ENCODE results near the gene PC. TPM values are rescaled to one million over a fixed set of nuclear protein-coding genes. Genes with fewer than 3 reads are reported as not detected.
A peak's percentile ranks its signal among the peaks of the same experiment; 100 is the strongest.

PC gene
- polyA plus RNA-seq, 1 of the 3 experiments (the other 2 are of a cell fraction), result 9.7 TPM

DNA sequence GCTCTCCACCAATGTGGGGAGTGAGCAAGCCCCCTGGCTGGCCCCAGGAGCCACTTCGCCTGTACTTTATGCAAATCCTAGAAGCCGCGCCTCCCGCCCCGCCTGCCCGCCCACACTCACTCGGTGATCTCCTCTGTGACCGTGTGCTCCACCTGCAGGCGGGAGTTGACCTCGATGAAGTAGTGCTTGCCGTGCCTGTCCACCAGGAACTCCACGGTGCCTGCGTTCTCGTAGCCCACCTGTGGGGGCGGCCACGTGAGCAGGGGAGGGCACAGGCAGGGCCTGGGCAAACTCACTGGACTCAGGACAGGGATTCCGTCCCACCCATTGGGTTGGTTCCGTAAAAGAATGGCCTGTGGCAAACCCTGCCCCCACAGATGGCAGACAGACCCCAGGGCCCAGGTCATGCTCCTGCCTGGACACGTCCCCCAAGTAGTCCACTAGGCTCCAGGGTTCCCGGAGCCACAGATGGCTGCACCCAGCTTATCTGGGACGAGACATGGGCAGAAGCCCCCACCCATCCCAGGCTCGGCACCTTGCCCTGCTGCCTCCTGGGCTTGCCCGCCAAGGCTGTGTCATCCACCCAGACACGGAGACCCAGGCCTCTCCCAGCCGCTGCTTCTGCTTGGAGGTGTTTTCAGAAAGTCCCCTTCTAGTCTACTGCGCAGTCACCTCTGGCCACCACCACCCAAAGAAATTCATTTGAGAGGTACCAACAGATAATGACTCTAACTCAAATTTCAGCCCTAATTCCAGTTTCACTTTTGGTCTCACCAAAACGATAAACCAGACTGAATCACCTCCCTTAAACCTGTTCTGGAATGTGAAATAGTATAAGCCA lies 89.2 kb downstream of the PC start:
- WGBS (ENCODE audit: low lambda C conversion rate), result 82% methylated on average over 11 of the region's 27 CpGs
- H2AFZ ChIP-seq (ENCODE audit: low read depth), result no peak overlapping the region
- no peaks in the 10 kb centered on the region for H3K79me2 ChIP-seq (ENCODE audit: insufficient read depth)
- no peak overlapping the region for H3K27ac ChIP-seq (ENCODE audit: low read depth in 2 of 2, low read length in 1 of 2)
- no peaks in the 10 kb centered on the region for H3K27me3 ChIP-seq (ENCODE audit: insufficient read depth)
- no peak overlapping the region for H3K4me2 ChIP-seq
- H4K20me1 ChIP-seq (ENCODE audit: insufficient read depth), result no peaks in the 10 kb centered on the region
- H3K9me3 ChIP-seq, result no peaks in the 10 kb centered on the region
- H3F3A ChIP-seq (replicated peaks; ENCODE audit: insufficient read depth), result no peaks in the 10 kb centered on the region
- H3K4me1 ChIP-seq (ENCODE audit: control insufficient read depth in 1 of 2, insufficient read depth in 2 of 2, low read depth in 1 of 2, low read length in 1 of 2), result no peaks in the 10 kb centered on the region
- no peaks in the 10 kb centered on the region for H3K36me3 ChIP-seq (replicated peaks in 1 of 2; ENCODE audit: control insufficient read depth in 1 of 2, insufficient read depth in 2 of 2, low read length in 1 of 2)
- peak; percentile 71 for DNase-seq
- POLR2A ChIA-PET, result no interaction called here
- no peaks in the 10 kb centered on the region for H3K9me2 ChIP-seq
- no peak overlapping the region for H3K4me3 ChIP-seq (ENCODE audit: low read depth in 2 of 2, low read length in 1 of 2)
- TF ChIP-seq, protein P1, sequence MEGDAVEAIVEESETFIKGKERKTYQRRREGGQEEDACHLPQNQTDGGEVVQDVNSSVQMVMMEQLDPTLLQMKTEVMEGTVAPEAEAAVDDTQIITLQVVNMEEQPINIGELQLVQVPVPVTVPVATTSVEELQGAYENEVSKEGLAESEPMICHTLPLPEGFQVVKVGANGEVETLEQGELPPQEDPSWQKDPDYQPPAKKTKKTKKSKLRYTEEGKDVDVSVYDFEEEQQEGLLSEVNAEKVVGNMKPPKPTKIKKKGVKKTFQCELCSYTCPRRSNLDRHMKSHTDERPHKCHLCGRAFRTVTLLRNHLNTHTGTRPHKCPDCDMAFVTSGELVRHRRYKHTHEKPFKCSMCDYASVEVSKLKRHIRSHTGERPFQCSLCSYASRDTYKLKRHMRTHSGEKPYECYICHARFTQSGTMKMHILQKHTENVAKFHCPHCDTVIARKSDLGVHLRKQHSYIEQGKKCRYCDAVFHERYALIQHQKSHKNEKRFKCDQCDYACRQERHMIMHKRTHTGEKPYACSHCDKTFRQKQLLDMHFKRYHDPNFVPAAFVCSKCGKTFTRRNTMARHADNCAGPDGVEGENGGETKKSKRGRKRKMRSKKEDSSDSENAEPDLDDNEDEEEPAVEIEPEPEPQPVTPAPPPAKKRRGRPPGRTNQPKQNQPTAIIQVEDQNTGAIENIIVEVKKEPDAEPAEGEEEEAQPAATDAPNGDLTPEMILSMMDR (IDR thresholded peaks at IDR 0.05), result 0 out of 2 replicates have a peak, but pooled peaks have one; percentile 12
- TF ChIP-seq, protein P2, sequence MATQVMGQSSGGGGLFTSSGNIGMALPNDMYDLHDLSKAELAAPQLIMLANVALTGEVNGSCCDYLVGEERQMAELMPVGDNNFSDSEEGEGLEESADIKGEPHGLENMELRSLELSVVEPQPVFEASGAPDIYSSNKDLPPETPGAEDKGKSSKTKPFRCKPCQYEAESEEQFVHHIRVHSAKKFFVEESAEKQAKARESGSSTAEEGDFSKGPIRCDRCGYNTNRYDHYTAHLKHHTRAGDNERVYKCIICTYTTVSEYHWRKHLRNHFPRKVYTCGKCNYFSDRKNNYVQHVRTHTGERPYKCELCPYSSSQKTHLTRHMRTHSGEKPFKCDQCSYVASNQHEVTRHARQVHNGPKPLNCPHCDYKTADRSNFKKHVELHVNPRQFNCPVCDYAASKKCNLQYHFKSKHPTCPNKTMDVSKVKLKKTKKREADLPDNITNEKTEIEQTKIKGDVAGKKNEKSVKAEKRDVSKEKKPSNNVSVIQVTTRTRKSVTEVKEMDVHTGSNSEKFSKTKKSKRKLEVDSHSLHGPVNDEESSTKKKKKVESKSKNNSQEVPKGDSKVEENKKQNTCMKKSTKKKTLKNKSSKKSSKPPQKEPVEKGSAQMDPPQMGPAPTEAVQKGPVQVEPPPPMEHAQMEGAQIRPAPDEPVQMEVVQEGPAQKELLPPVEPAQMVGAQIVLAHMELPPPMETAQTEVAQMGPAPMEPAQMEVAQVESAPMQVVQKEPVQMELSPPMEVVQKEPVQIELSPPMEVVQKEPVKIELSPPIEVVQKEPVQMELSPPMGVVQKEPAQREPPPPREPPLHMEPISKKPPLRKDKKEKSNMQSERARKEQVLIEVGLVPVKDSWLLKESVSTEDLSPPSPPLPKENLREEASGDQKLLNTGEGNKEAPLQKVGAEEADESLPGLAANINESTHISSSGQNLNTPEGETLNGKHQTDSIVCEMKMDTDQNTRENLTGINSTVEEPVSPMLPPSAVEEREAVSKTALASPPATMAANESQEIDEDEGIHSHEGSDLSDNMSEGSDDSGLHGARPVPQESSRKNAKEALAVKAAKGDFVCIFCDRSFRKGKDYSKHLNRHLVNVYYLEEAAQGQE (IDR thresholded peaks at IDR 0.05; ENCODE audit: low read depth, low read length), result no peak
- CTCF ChIA-PET, result interaction anchor here (1.2 kb wide), 1 partner anchor 10 kb away, joined by 3 read pairs; no protein-coding TSS in a partner anchor
- no peak overlapping the region for H3K9ac ChIP-seq

DNA sequence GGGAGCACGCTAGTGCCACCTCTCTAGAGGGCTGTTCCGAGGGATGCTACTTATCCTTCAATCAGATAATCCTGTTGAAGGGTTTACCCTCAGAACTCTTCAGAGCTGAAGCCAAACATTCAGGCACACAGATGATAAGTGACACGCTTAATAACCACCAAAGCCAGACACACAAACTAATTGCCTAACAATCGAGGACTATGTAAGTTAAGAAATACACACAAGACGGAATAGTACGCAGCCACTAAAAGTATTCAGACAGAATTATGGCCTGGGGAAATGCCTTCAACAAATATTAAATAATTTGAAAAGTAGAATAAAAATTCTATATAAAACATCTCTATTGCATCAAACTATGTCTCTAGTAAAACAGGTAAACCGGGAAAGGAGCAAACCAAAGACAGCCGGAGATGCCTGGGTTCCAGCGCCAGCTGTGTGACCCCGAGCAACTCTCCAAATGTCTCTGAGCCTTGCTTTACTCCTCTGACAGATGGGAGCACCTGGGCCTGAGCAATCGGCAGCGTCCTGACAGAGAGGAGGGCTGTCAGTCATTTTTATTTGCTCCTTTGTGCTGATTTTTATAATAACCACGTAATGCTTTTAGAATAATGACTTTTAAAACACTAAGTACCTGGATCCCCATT lies 90.0 kb downstream of the PC start:
- Histone ChIP-seq H3K4me2 (no peak overlapping the region), H3K9ac (no peak overlapping the region), H3K27ac (ENCODE audit: low read depth in 2 of 2, low read length in 1 of 2) (no peak overlapping the region), H3K36me3 (replicated peaks in 1 of 2; ENCODE audit: control insufficient read depth in 1 of 2, insufficient read depth in 2 of 2, low read length in 1 of 2) (no peaks in the 10 kb centered on the region), H3K27me3 (ENCODE audit: insufficient read depth) (no peaks in the 10 kb centered on the region), H3K9me2 (no peaks in the 10 kb centered on the region), H4K20me1 (ENCODE audit: insufficient read depth) (no peaks in the 10 kb centered on the region), H3K4me3 (ENCODE audit: low read depth in 2 of 2, low read length in 1 of 2) (no peak overlapping the region), H2AFZ (ENCODE audit: low read depth) (no peak overlapping the region), H3K9me3 (no peaks in the 10 kb centered on the region), H3F3A (replicated peaks; ENCODE audit: insufficient read depth) (no peaks in the 10 kb centered on the region), H3K79me2 (ENCODE audit: insufficient read depth) (no peaks in the 10 kb centered on the region), H3K4me1 (ENCODE audit: control insufficient read depth in 1 of 2, insufficient read depth in 2 of 2, low read depth in 1 of 2, low read length in 1 of 2) (no peaks in the 10 kb centered on the region)
- no peak for DNase-seq
- ChIA-PET POLR2A (no interaction called here), CTCF (interaction anchor here (1.1 kb wide), 1 partner anchor 16 kb away, joined by 3 read pairs; no protein-coding TSS in a partner anchor)
- 97% methylated on average over 11 of the region's 13 CpGs for WGBS (ENCODE audit: low lambda C conversion rate)
- TF ChIP-seq FOSL2 (IDR thresholded peaks at IDR 0.05; ENCODE audit: borderline replicate concordance, low read depth), result no peak
- TF ChIP-seq RAD21 (IDR thresholded peaks at IDR 0.05; ENCODE audit: low read length), result no peak

Data from SK-N-SH (cell line).